ENCODE results near the gene EEFSEC. TPM values are rescaled to one million over a fixed set of nuclear protein-coding genes. Genes with fewer than 3 reads are reported as not detected.

EEFSEC gene
- total RNA-seq, 1 donor from 2014 or later, result 24.6 TPM

- TF ChIP-seq POLR2AphosphoS5 (IDR thresholded peaks at IDR 0.05; ENCODE audit: insufficient read depth in 1 of 2, low read depth in 1 of 2), result no peak
- TF ChIP-seq CTCF (IDR thresholded peaks at IDR 0.05), result no peak
- TF ChIP-seq POLR2A (IDR thresholded peaks at IDR 0.05), result no peak
- no peaks in the 10 kb centered on the region for H3K27me3 ChIP-seq
- H3K36me3 ChIP-seq, result no peaks in the 10 kb centered on the region
- peak overlapping the region; percentile 51 for H3K27ac ChIP-seq
- intact Hi-C loops (cut with DNase I), result loop anchor here (5.0 to 10.0 kb wide), 2 partner anchors 324 to 432 kb away; no protein-coding TSS in a partner anchor
- no peaks in the 10 kb centered on the region for H3K9me3 ChIP-seq
- peaks cover 20% of the 10 kb centered on the region for H3K4me1 ChIP-seq
- no peak for DNase-seq (ENCODE audit: extremely low spot score in 2 of 2)
- no peak overlapping the region for H3K4me3 ChIP-seq
These were observed 19.9 kb downstream of the EEFSEC start for GRCh38 chr3:128173200-128173599.

- no peaks in the 10 kb centered on the region for H3K36me3 ChIP-seq
- H3K4me3 ChIP-seq, result no peak overlapping the region
- intact Hi-C loops (cut with DNase I), result loop anchor here (5.0 to 10.0 kb wide), 2 partner anchors 323 to 431 kb away; no protein-coding TSS in a partner anchor
- peaks cover 20% of the 10 kb centered on the region for H3K4me1 ChIP-seq
- H3K27ac ChIP-seq, result peak overlapping the region; percentile 51
- TF ChIP-seq POLR2A (IDR thresholded peaks at IDR 0.05) (no peak), CTCF (IDR thresholded peaks at IDR 0.05) (no peak), POLR2AphosphoS5 (IDR thresholded peaks at IDR 0.05; ENCODE audit: insufficient read depth in 1 of 2, low read depth in 1 of 2) (no peak)
- no peaks in the 10 kb centered on the region for H3K27me3 ChIP-seq
- H3K9me3 ChIP-seq, result no peaks in the 10 kb centered on the region
- DNase-seq (ENCODE audit: extremely low spot score in 2 of 2), result no peak
These were observed 20.6 kb downstream of the EEFSEC start for GRCh38 chr3:128173849-128174248.

GRCh38 chr3:128174675-128175590, 21.7 kb downstream of the EEFSEC start:
- H3K27me3 ChIP-seq, result no peaks in the 10 kb centered on the region
- H3K4me1 ChIP-seq, result peaks cover 20% of the 10 kb centered on the region
- H3K9me3 ChIP-seq, result no peaks in the 10 kb centered on the region
- no peak for DNase-seq (ENCODE audit: extremely low spot score in 2 of 2)
- H3K36me3 ChIP-seq, result no peaks in the 10 kb centered on the region
- TF ChIP-seq CTCF (IDR thresholded peaks at IDR 0.05), result no peak
- no peak for TF ChIP-seq POLR2AphosphoS5 (IDR thresholded peaks at IDR 0.05; ENCODE audit: insufficient read depth in 1 of 2, low read depth in 1 of 2)
- no peak for TF ChIP-seq POLR2A (IDR thresholded peaks at IDR 0.05)
- no peak overlapping the region for H3K4me3 ChIP-seq
- H3K27ac ChIP-seq, result peak overlapping the region; percentile 51
- intact Hi-C loops (cut with DNase I), result loop anchor here (5.0 to 10.0 kb wide), 2 partner anchors 322 to 430 kb away; no protein-coding TSS in a partner anchor

GRCh38 chr3:128175768-128176167, 22.5 kb downstream of the EEFSEC start:
- no peaks in the 10 kb centered on the region for H3K9me3 ChIP-seq
- peak overlapping the region; percentile 51 for H3K27ac ChIP-seq
- H3K4me3 ChIP-seq, result no peak overlapping the region
- no peaks in the 10 kb centered on the region for H3K36me3 ChIP-seq
- no peak for DNase-seq (ENCODE audit: extremely low spot score in 2 of 2)
- H3K4me1 ChIP-seq, result peaks cover 20% of the 10 kb centered on the region
- intact Hi-C loops (cut with DNase I), result loop anchor here (10.0 kb wide), 1 partner anchor 429 kb away; no protein-coding TSS in a partner anchor
- no peaks in the 10 kb centered on the region for H3K27me3 ChIP-seq
- TF ChIP-seq POLR2A (IDR thresholded peaks at IDR 0.05), result no peak
- TF ChIP-seq CTCF (IDR thresholded peaks at IDR 0.05), result no peak
- TF ChIP-seq POLR2AphosphoS5 (IDR thresholded peaks at IDR 0.05; ENCODE audit: insufficient read depth in 1 of 2, low read depth in 1 of 2), result no peak
